ENCODE measurements around the gene PTPN3. TPM values are rescaled to one million over a fixed set of nuclear protein-coding genes. Genes with fewer than 3 reads are reported as not detected.

PTPN3 gene
- total and polyA plus RNA-seq, 10 of the 15 experiments (the other 5 are each of a cell fraction or from before 2014, with no cell fraction given) = 0.18 to 1.3 (median 0.39) TPM

GRCh38 chr9:109448223-109448622 is 49.9 kb downstream of the PTPN3 start:
- H3K27me3 ChIP-seq (replicated peaks in 1 of 2; ENCODE audit: control insufficient read depth in 2 of 2, insufficient read depth in 2 of 2, low read length in 1 of 2) = no peaks in the 10 kb centered on the region
- in situ Hi-C loops (cut with MboI) (no loop called here), intact Hi-C loops (cut with micrococcal nuclease; ENCODE audit: unreplicated experiment) (no loop called here)
- H3K4me2 ChIP-seq (ENCODE audit: control insufficient read depth, insufficient read depth) = no peak overlapping the region
- no peaks in the 10 kb centered on the region for H3K79me2 ChIP-seq (ENCODE audit: control insufficient read depth, insufficient read depth, low read length)
- ChIA-PET SMC1A (ENCODE audit: uncharacterized antibody, unreplicated experiment) (interaction anchor here (1.2 to 4.8 kb wide), 8 partner anchors 9 to 48 kb away, joined by 3 to 34 read pairs (median 6); no protein-coding TSS in a partner anchor), CTCF (interaction anchor here (0.8 to 5.3 kb wide), 10 partner anchors 7 to 65 kb away, joined by 3 to 69 read pairs (median 5); no protein-coding TSS in a partner anchor), RAD21 (ENCODE audit: unreplicated experiment) (interaction anchor here (0.8 to 1.7 kb wide), 4 partner anchors 20 to 36 kb away, joined by 3 to 10 read pairs (median 4); no protein-coding TSS in a partner anchor), POLR2A (no interaction called here)
- 29% methylated on average over 3 of the region's 3 CpGs for WGBS (ENCODE audit: insufficient coverage, insufficient replicate concordance, low lambda C conversion rate, missing lambda C conversion rate)
- no TSS peak for BruUV-seq (replicated peaks)
- no peaks in the 10 kb centered on the region for H4K20me1 ChIP-seq (ENCODE audit: control insufficient read depth, insufficient read depth)
- no peaks in the 10 kb centered on the region for H3K9me3 ChIP-seq (replicated peaks; ENCODE audit: control insufficient read depth, insufficient read depth, low read length)
- TF ChIP-seq TBL1XR1 (IDR thresholded peaks at IDR 0.05; ENCODE audit: low read depth, low read length) (no peak), ZNF274 (IDR thresholded peaks at IDR 0.05; ENCODE audit: insufficient read depth, insufficient read length) (no peak), NBN (IDR thresholded peaks at IDR 0.05) (no peak), SRF (IDR thresholded peaks at IDR 0.05; ENCODE audit: low read depth in 2 of 2, low read length in 2 of 2) (no peak), KLF5 (IDR thresholded peaks at IDR 0.05; ENCODE audit: partially characterized antibody) (no peak), MTA2 (IDR thresholded peaks at IDR 0.05; ENCODE audit: low read depth) (no peak), ZBTB11 (CRISPR knock-in tag; IDR thresholded peaks at IDR 0.05) (no peak), SMARCA5 (IDR thresholded peaks at IDR 0.05) (no peak), CREB1 (IDR thresholded peaks at IDR 0.05; ENCODE audit: low read depth) (no peak), POLR2AphosphoS5 (IDR thresholded peaks at IDR 0.05; ENCODE audit: low read length) (no peak), USF2 (IDR thresholded peaks at IDR 0.05; ENCODE audit: borderline replicate concordance, low read depth, low read length) (no peak), PRDM15 (CRISPR knock-in tag; IDR thresholded peaks at IDR 0.05) (no peak), SUPT20H (IDR thresholded peaks at IDR 0.05; ENCODE audit: borderline replicate concordance, control insufficient read depth, low read depth, low read length) (no peak), MEF2B (IDR thresholded peaks at IDR 0.05; ENCODE audit: partially characterized antibody, poor library complexity, severe bottlenecking) (no peak)
- no peak for FAIRE-seq
- ATAC-seq = no peak
- H3K36me3 ChIP-seq (ENCODE audit: control insufficient read depth in 2 of 2, insufficient read depth in 2 of 2, low read length in 1 of 2) = no peaks in the 10 kb centered on the region
- no peak overlapping the region for H3K27ac ChIP-seq (ENCODE audit: control insufficient read depth, insufficient read depth)
- DNase-seq (ENCODE audit: low read depth, low spot score) = no peak
- no peak overlapping the region for H3K9ac ChIP-seq (ENCODE audit: control insufficient read depth, insufficient read depth, low read length)
- no peaks in the 10 kb centered on the region for H3K4me1 ChIP-seq (ENCODE audit: control insufficient read depth, insufficient read depth, low read length)
- no peak overlapping the region for H2AFZ ChIP-seq (ENCODE audit: control insufficient read depth, low read depth, low read length)
- no peak overlapping the region for H3K4me3 ChIP-seq

Measured in GM12878 (cell line).